ENCODE measurements around the gene STX8. TPM values are rescaled to one million over a fixed set of nuclear protein-coding genes. Genes with fewer than 3 reads are reported as not detected.
"Not testable (repeated sequence)": the region's sequence is repeated elsewhere in the genome, so short reads cannot be mapped to it uniquely, and the experiment has no call there.

STX8 gene
- total and polyA plus RNA-seq, 8 donors = 51.9 to 63.4 (median 56.5) TPM

- H3K27ac ChIP-seq = no peak overlapping the region
- ATAC-seq = no peak
- intact Hi-C loops (cut with DNase I) = no loop called here
Measured at GRCh38 chr17:9611557-9611956, 35.9 kb upstream of the STX8 start.

GRCh38 chr17:9607058-9607457 lies 31.4 kb upstream of the STX8 start:
- H3K4me3 ChIP-seq; H3K36me3 ChIP-seq; H3K27ac ChIP-seq; H3K27me3 ChIP-seq; H3K9me3 ChIP-seq; ATAC-seq; intact Hi-C loops (cut with DNase I); H3K4me1 ChIP-seq; DNase-seq: not testable (repeated sequence)

More at GRCh38 chr17:9611557-9611956, 35.9 kb upstream of the STX8 start:
- Histone ChIP-seq H3K27me3 (no peaks in the 10 kb centered on the region), H3K9me3 (no peaks in the 10 kb centered on the region), H3K4me1 (no peaks in the 10 kb centered on the region), H3K4me3 (no peak overlapping the region), H3K36me3 (no peaks in the 10 kb centered on the region)
- no peak for DNase-seq
- no peak for TF ChIP-seq CTCF (IDR thresholded peaks at IDR 0.05)

- Histone ChIP-seq H3K27me3 (no peaks in the 10 kb centered on the region), H3K4me3 (no peak overlapping the region), H3K4me1 (no peaks in the 10 kb centered on the region), H3K27ac (no peak overlapping the region), H3K36me3 (no peaks in the 10 kb centered on the region), H3K9me3 (no peaks in the 10 kb centered on the region)
- intact Hi-C loops (cut with DNase I) = no loop called here
- ATAC-seq (no peak), DNase-seq (no peak)
- no peak for TF ChIP-seq CTCF (IDR thresholded peaks at IDR 0.05)
Measured at GRCh38 chr17:9606453-9606852, 30.8 kb upstream of the STX8 start.

- H3K36me3 ChIP-seq; H3K4me3 ChIP-seq; ATAC-seq; H3K9me3 ChIP-seq; H3K27ac ChIP-seq; H3K27me3 ChIP-seq; intact Hi-C loops (cut with DNase I); H3K4me1 ChIP-seq; DNase-seq: not testable (repeated sequence)
Measured at GRCh38 chr17:9604583-9604982, 29.0 kb upstream of the STX8 start.

- H3K4me3 ChIP-seq = no peak overlapping the region
- TF ChIP-seq CTCF (IDR thresholded peaks at IDR 0.05) = no peak
- intact Hi-C loops (cut with DNase I) = no loop called here
- DNase-seq (no peak), ATAC-seq (no peak)
- no peaks in the 10 kb centered on the region for H3K27me3 ChIP-seq
- H3K9me3 ChIP-seq = no peaks in the 10 kb centered on the region
- H3K27ac ChIP-seq = no peak overlapping the region
- H3K36me3 ChIP-seq = no peaks in the 10 kb centered on the region
- H3K4me1 ChIP-seq = no peaks in the 10 kb centered on the region
Measured at GRCh38 chr17:9598661-9599060, 23.0 kb upstream of the STX8 start.

- H3K27ac ChIP-seq; H3K4me1 ChIP-seq; H3K4me3 ChIP-seq; DNase-seq; ATAC-seq; H3K9me3 ChIP-seq; H3K36me3 ChIP-seq; intact Hi-C loops (cut with DNase I); H3K27me3 ChIP-seq: not testable (repeated sequence)
Measured at GRCh38 chr17:9597638-9598037, 22.0 kb upstream of the STX8 start.

GRCh38 chr17:9594065-9594464 lies 18.4 kb upstream of the STX8 start:
- Histone ChIP-seq H3K9me3 (no peaks in the 10 kb centered on the region), H3K27ac (no peak overlapping the region), H3K4me1 (no peaks in the 10 kb centered on the region), H3K27me3 (no peaks in the 10 kb centered on the region), H3K36me3 (no peaks in the 10 kb centered on the region), H3K4me3 (no peak overlapping the region)
- intact Hi-C loops (cut with DNase I) = no loop called here
- ATAC-seq (no peak), DNase-seq (no peak)
- TF ChIP-seq CTCF (IDR thresholded peaks at IDR 0.05) = no peak

All from left lung (tissue), 10 donors.